Measurements from ENCODE around the gene ZNF860.

DNA sequence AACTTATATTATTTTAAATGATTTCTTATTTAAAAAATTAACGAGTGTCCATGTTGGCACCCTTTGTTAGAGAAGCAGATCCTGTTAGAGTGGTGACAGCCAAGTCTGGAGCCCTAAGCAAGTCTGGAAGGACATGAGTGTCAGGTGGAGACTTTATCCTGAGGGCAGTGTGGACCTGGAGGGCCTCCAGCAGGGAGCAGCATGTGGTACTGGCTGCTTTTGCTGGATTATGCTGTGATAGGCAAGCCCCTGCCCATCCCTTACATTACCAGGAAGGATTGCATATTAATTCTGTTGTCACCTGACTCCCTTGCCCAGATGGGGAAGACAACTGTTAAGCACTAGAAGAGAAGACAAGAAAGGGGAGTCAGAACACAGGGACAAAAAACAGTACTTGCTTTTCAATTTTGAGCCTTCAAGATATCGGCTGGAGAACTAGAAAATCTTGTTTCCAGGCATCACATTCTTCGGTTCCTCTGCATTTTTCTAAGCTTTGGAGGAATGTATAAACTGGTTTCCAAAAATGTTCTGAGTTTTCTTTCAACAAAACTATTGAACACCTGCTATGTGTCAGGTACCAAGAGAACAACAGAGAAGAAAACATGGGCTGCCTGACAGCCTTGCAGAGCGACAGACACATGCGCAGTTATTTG is 22.7 kb downstream of the ZNF860 start:
- TF ChIP-seq CTCF (IDR thresholded peaks at IDR 0.05; ENCODE audit: low read length) (no peak), EZH2 (IDR thresholded peaks at IDR 0.05; ENCODE audit: borderline replicate concordance, low read length) (no peak)

Measured in OCI-LY1 (cell line).